Gastroesophageal sphincter (tissue), 4 donors: ENCODE data around the gene MYLK4. TPM values are rescaled to one million over a fixed set of nuclear protein-coding genes. Genes with fewer than 3 reads are reported as not detected.

Experiments used
- ATAC-seq: fragments of 150-250 bp; one replicate; pipeline ENCODE4 v1.9.1; 2016; ENCODE audit warnings: mild to moderate bottlenecking, moderate library complexity
- H3K27ac ChIP-seq, 4 donors: fragments of 200-600 bp; sonication (generic) in 3 of 4; 1 replicate in 3 of 4; 2 replicates in 1 of 4; pipeline ENCODE4 v1.5.1; 2016 to 2019
- H3K27me3 ChIP-seq: fragments of 200-600 bp; sonication (generic); one replicate; pipeline ENCODE4 v1.5.1; 2019
- H3K36me3 ChIP-seq, 2 donors: fragments of 200-600 bp; sonication (generic); one replicate each; pipeline ENCODE4 v1.5.1; 2019; ENCODE audit warnings: control low read depth in 1 of 2
- H3K4me1 ChIP-seq, 3 donors: fragments of 200-600 bp; sonication (generic); 1 replicate in 2 of 3; 2 replicates in 1 of 3; pipeline ENCODE4 v1.5.1; 2016 to 2019; ENCODE audit warnings: control low read depth in 2 of 3
- H3K4me3 ChIP-seq, 2 donors: fragments of 200-600 bp; sonication (generic); one replicate each; pipeline ENCODE4 v1.5.1; 2019; ENCODE audit warnings: mild to moderate bottlenecking in 1 of 2, moderate library complexity in 1 of 2
- H3K9me3 ChIP-seq, 3 donors: fragments of 200-600 bp; sonication (generic); one replicate each; pipeline ENCODE4 v1.5.1; 2017 to 2019; ENCODE audit warnings: control low read depth in 2 of 3
- CTCF ChIP-seq, 4 experiments: fragments of 200-600 bp in 2 of 4; fragments of 450-650 bp in 2 of 4; sonication (generic) in 1 of 4; IDR thresholded peaks; one replicate each; pipeline ENCODE4 v1.5.1; 2017 to 2019; ENCODE audit warnings: antibody characterized with exemption in 4 of 4, mild to moderate bottlenecking in 2 of 4, moderate library complexity in 2 of 4
- EP300 ChIP-seq: sonication (generic); formaldehyde crosslinking; IDR thresholded peaks from one replicate; pipeline ENCODE4 v1.6.1; 2017; ENCODE audit warnings: antibody characterized with exemption, mild to moderate bottlenecking
- POLR2A ChIP-seq, 2 donors: fragments of 450-650 bp; IDR thresholded peaks; one replicate each; pipeline ENCODE4 v1.6.1; 2017; ENCODE audit warnings: antibody characterized with exemption in 2 of 2, mild to moderate bottlenecking in 2 of 2, moderate library complexity in 1 of 2
- POLR2AphosphoS5 ChIP-seq: sonication (generic); formaldehyde crosslinking; IDR thresholded peaks from one replicate; pipeline ENCODE4 v1.6.1; 2017; ENCODE audit warnings: antibody characterized with exemption
- WGBS, 2 donors: methylation state at CpG; one replicate each; pipeline ENCODE4 v1.1.5; 2018; ENCODE audit warnings: low coverage in 1 of 2; 5-methylcytosine and 5-hydroxymethylcytosine counted together
- total RNA-seq, 4 donors: library from RNA; depleted of rRNA; stranded (reverse); fragments of >200 nt; gene quantifications; one replicate each; pipeline ENCODE4 v1.1.0, GENCODE V29; 2016

Gene MYLK4
- total RNA-seq, 4 donors from 2014 or later, result 0.31 to 1.2 (median 0.56) TPM

GRCh38 chr6:2684766-2685754 lies 65.7 kb downstream of the MYLK4 start:
- H3K9me3 ChIP-seq, result no peaks in the 10 kb centered on the region
- no peaks in the 10 kb centered on the region for H3K4me1 ChIP-seq
- H3K27ac ChIP-seq, result no peak overlapping the region
- WGBS, 2 donors, result 93 to 98% methylated on average over 11 of the region's 30 CpGs
- no peaks in the 10 kb centered on the region for H3K27me3 ChIP-seq
- no peak for ATAC-seq
- TF ChIP-seq CTCF (IDR thresholded peaks at IDR 0.05) (no peak), POLR2A (IDR thresholded peaks at IDR 0.05) (no peak), POLR2AphosphoS5 (no peak), EP300 (no peak)
- H3K4me3 ChIP-seq, result no peak overlapping the region
- no peaks in the 10 kb centered on the region for H3K36me3 ChIP-seq

- Histone ChIP-seq H3K27ac (no peak overlapping the region), H3K36me3 (no peaks in the 10 kb centered on the region), H3K4me3 (no peak overlapping the region), H3K27me3 (no peaks in the 10 kb centered on the region), H3K9me3 (no peaks in the 10 kb centered on the region), H3K4me1 (no peaks in the 10 kb centered on the region)
- TF ChIP-seq POLR2A (IDR thresholded peaks at IDR 0.05) (no peak), CTCF (IDR thresholded peaks at IDR 0.05) (no peak), EP300 (no peak)
- no peak for ATAC-seq
- 93% methylated on average over 15 to 18 of the region's 18 CpGs for WGBS, 2 donors
Measured at GRCh38 chr6:2684103-2684749, 66.5 kb downstream of the MYLK4 start.

- Histone ChIP-seq H3K9me3 (no peaks in the 10 kb centered on the region), H3K27me3 (no peaks in the 10 kb centered on the region), H3K36me3 (no peaks in the 10 kb centered on the region), H3K27ac (no peak overlapping the region), H3K4me1 (no peaks in the 10 kb centered on the region), H3K4me3 (no peak overlapping the region)
- no peak for ATAC-seq
- TF ChIP-seq POLR2A (IDR thresholded peaks at IDR 0.05) (no peak), POLR2AphosphoS5 (no peak), CTCF (IDR thresholded peaks at IDR 0.05) (no peak), EP300 (no peak)
- 86 to 89% methylated on average over 8 to 12 of the region's 15 CpGs for WGBS, 2 donors
Measured at GRCh38 chr6:2680264-2680922, 70.3 kb downstream of the MYLK4 start.

- WGBS, 2 donors, result 78 to 85% methylated on average over 3 to 4 of the region's 4 CpGs
- Histone ChIP-seq H3K4me1 (no peaks in the 10 kb centered on the region), H3K27me3 (no peaks in the 10 kb centered on the region), H3K4me3 (no peak overlapping the region), H3K9me3 (no peaks in the 10 kb centered on the region), H3K36me3 (no peaks in the 10 kb centered on the region), H3K27ac (no peak overlapping the region)
- ATAC-seq, result no peak
- no peak for TF ChIP-seq CTCF (IDR thresholded peaks at IDR 0.05)
- no peak for TF ChIP-seq POLR2A (IDR thresholded peaks at IDR 0.05)
- TF ChIP-seq POLR2AphosphoS5, result no peak
- no peak for TF ChIP-seq EP300
Measured at GRCh38 chr6:2677080-2677593, 73.6 kb downstream of the MYLK4 start.
